ENCODE measurements around the gene SAMD9.

- TF ChIP-seq CTCF (IDR thresholded peaks at IDR 0.05): peak; percentile 72 to 86 (median 83)
- TF ChIP-seq POLR2AphosphoS5 (IDR thresholded peaks at IDR 0.05): no peak
- no peak for TF ChIP-seq EP300 (IDR thresholded peaks at IDR 0.05; ENCODE audit: low read depth)
Observed at GRCh38 chr7:93055543-93056107, 62.2 kb downstream of the SAMD9 start.

Data from transverse colon (tissue), 4 donors.